GM12878 (cell line): ENCODE results near the gene GPR6. TPM values are rescaled to one million over a fixed set of nuclear protein-coding genes. Genes with fewer than 3 reads are reported as not detected.

ENCODE experiments used
- ATAC-seq: fragments of 200-7000 bp; cut with Tn5 transposase; 3 replicates; pipeline ENCODE4 v1.9.1; 2020; ENCODE audit warnings: mild to moderate bottlenecking, moderate library complexity
- BruUV-seq: library from RNA; stranded (reverse); fragments of 400-500 nt; replicated peaks from 2 replicates; lab custom pipeline; 2021; lab: Mats Ljungman, UMichigan
- CTCF ChIA-PET: fragments of 300-600 bp; sonication (Branson Sonifier 250); formaldehyde crosslinking; extraction: SDS; loops from one replicate; lab custom pipeline; 2021; ENCODE audit warnings: inconsistent platforms; lab: Yijun Ruan, JAX
- POLR2A ChIA-PET: fragments of 350-600 bp; formaldehyde crosslinking; extraction: SDS; loops from one replicate; lab custom pipeline; 2021; ENCODE audit warnings: inconsistent platforms; lab: Charles Lee
- RAD21 ChIA-PET: fragments of 300-600 bp; sonication (Branson Sonifier 250); formaldehyde crosslinking; loops from one replicate; lab custom pipeline; 2023; ENCODE audit warnings: antibody characterized with exemption; ENCODE audit not compliant: unreplicated experiment; lab: Charles Lee
- SMC1A ChIA-PET: fragments of 300-600 bp; sonication (Branson Sonifier 250); formaldehyde crosslinking; loops from one replicate; lab custom pipeline; 2023; ENCODE audit not compliant: unreplicated experiment, uncharacterized antibody; lab: Charles Lee
- DNase-seq: peaks from one replicate; pipeline ENCODE4 v3.0.0-alpha.2; 2011; ENCODE audit warnings: low read depth, low spot score
- FAIRE-seq: peaks from 3 replicates; lab custom pipeline; 2011; peaks lifted over from hg19 to GRCh38; lab: Jason Lieb, UNC
- H2AFZ ChIP-seq: 2 replicates; pipeline ENCODE4 v1.6.0; 2011; ENCODE audit warnings: low read depth, low read length, control low read depth; ENCODE audit not compliant: control insufficient read depth
- H3K27ac ChIP-seq: 2 replicates; pipeline ENCODE4 v1.5.1; 2011; ENCODE audit warnings: control low read depth; ENCODE audit not compliant: control insufficient read depth, insufficient read depth
- H3K27me3 ChIP-seq, 2 experiments: replicated peaks in 1 of 2; 2 replicates each; pipeline versions ENCODE4 v1.6.0 to v1.6.1; 2011; ENCODE audit warnings: low read length in 1 of 2; ENCODE audit not compliant: control insufficient read depth in 2 of 2, insufficient read depth in 2 of 2
- H3K36me3 ChIP-seq, 2 experiments: 2 replicates each; pipeline ENCODE4 v1.5.1; 2011; ENCODE audit warnings: low read length in 1 of 2; ENCODE audit not compliant: control insufficient read depth in 2 of 2, insufficient read depth in 2 of 2
- H3K4me1 ChIP-seq: 2 replicates; pipeline ENCODE4 v1.6.1; 2011; ENCODE audit warnings: mild to moderate bottlenecking, low read length, moderate library complexity, mixed read lengths; ENCODE audit not compliant: control insufficient read depth, insufficient read depth
- H3K4me2 ChIP-seq: 2 replicates; pipeline ENCODE4 v1.6.0; 2011; ENCODE audit warnings: control low read depth; ENCODE audit not compliant: control insufficient read depth, insufficient read depth
- H3K4me3 ChIP-seq: fragments of 200-600 bp; sonication (generic); 2 replicates; pipeline ENCODE4 v1.5.1; 2016
- H3K79me2 ChIP-seq: 2 replicates; pipeline ENCODE4 v1.6.0; 2011; ENCODE audit warnings: low read length; ENCODE audit not compliant: control insufficient read depth, insufficient read depth
- H3K9ac ChIP-seq: 2 replicates; pipeline ENCODE4 v1.8.0; 2011; ENCODE audit warnings: low read length, control low read depth, mixed read lengths; ENCODE audit not compliant: control insufficient read depth, insufficient read depth
- H3K9me3 ChIP-seq: replicated peaks from 3 replicates; pipeline ENCODE4 v1.5.1; 2011; ENCODE audit warnings: mild to moderate bottlenecking, low read length; ENCODE audit not compliant: control insufficient read depth, insufficient read depth
- H4K20me1 ChIP-seq: 2 replicates; pipeline ENCODE4 v1.6.0; 2011; ENCODE audit not compliant: control insufficient read depth, insufficient read depth
- ASH2L ChIP-seq: fragments of 300-600, 200-600 bp; sonication (generic); IDR thresholded peaks from 2 replicates; pipeline ENCODE4 v1.6.1; 2017; ENCODE audit warnings: low read depth, mild to moderate bottlenecking, borderline replicate concordance
- ATF3 ChIP-seq: IDR thresholded peaks from 2 replicates; pipeline ENCODE4 v1.6.1; 2011; ENCODE audit warnings: low read depth, mild to moderate bottlenecking, low read length, moderate library complexity, borderline replicate concordance; ENCODE audit errors: extremely low read depth
- BACH1 ChIP-seq: fragments of 450-650 bp; IDR thresholded peaks from 2 replicates; pipeline ENCODE4 v1.6.1; 2017; ENCODE audit warnings: mild to moderate bottlenecking, borderline replicate concordance
- BCLAF1 ChIP-seq: fragments of 450-650 bp; IDR thresholded peaks from 2 replicates; pipeline ENCODE4 v1.6.1; 2017; ENCODE audit warnings: antibody characterized with exemption, mild to moderate bottlenecking, moderate library complexity
- E2F8 ChIP-seq: fragments of 450-650 bp; IDR thresholded peaks from 2 replicates; pipeline ENCODE4 v1.6.1; 2018; ENCODE audit warnings: mild to moderate bottlenecking, low read depth, moderate library complexity; ENCODE audit not compliant: partially characterized antibody
- ELK1 ChIP-seq: IDR thresholded peaks from 2 replicates; pipeline ENCODE4 v1.6.1; 2012; ENCODE audit warnings: low read depth, low read length, improper control_type of control experiment
- ESRRA ChIP-seq: IDR thresholded peaks from 2 replicates; pipeline ENCODE4 v1.6.1; 2012; ENCODE audit warnings: mild to moderate bottlenecking, low read length, improper control_type of control experiment
- HDAC2 ChIP-seq: fragments of 200-600 bp; sonication (generic); IDR thresholded peaks from 2 replicates; pipeline ENCODE4 v1.6.1; 2017
- HDGF ChIP-seq: fragments of 450-650 bp; IDR thresholded peaks from 2 replicates; pipeline ENCODE4 v1.6.1; 2016; ENCODE audit warnings: antibody characterized with exemption
- MYB ChIP-seq: fragments of 150-350 bp; IDR thresholded peaks from 2 replicates; pipeline ENCODE4 v1.6.1; 2014; ENCODE audit warnings: mild to moderate bottlenecking, low read depth, low read length, borderline replicate concordance
- MYC ChIP-seq: IDR thresholded peaks from 2 replicates; pipeline ENCODE4 v1.6.1; 2011; ENCODE audit warnings: mild to moderate bottlenecking, low read length, moderate library complexity, inconsistent platforms; ENCODE audit not compliant: insufficient read depth, insufficient replicate concordance, insufficient read length, severe bottlenecking
- PML ChIP-seq: IDR thresholded peaks from 2 replicates; pipeline ENCODE4 v1.6.1; 2012; ENCODE audit warnings: low read length, inconsistent platforms
- POLR2A ChIP-seq: IDR thresholded peaks from 2 replicates; pipeline ENCODE4 v1.6.1; 2011; ENCODE audit warnings: low read depth, mild to moderate bottlenecking, low read length
- RB1 ChIP-seq: fragments of 450-650 bp; formaldehyde crosslinking; IDR thresholded peaks from 2 replicates; pipeline ENCODE4 v1.6.1; 2017; ENCODE audit warnings: mild to moderate bottlenecking, borderline replicate concordance
- RUNX3 ChIP-seq: IDR thresholded peaks from 2 replicates; pipeline ENCODE4 v1.6.1; 2012; ENCODE audit warnings: low read length, inconsistent platforms
- SMAD5 ChIP-seq: IDR thresholded peaks from 2 replicates; pipeline ENCODE4 v1.6.1; 2016; ENCODE audit warnings: antibody characterized with exemption, low read depth
- TCF3 ChIP-seq: IDR thresholded peaks from 2 replicates; pipeline ENCODE4 v1.6.1; 2012; ENCODE audit warnings: low read depth, mild to moderate bottlenecking, low read length, borderline replicate concordance; ENCODE audit not compliant: insufficient read depth
- WGBS: methylation state at CpG from one replicate; pipeline ENCODE4 v1.1.6; 2016; ENCODE audit warnings: low lambda C conversion rate; ENCODE audit not compliant: insufficient replicate concordance, insufficient coverage; ENCODE audit errors: missing lambda C conversion rate; 5-methylcytosine and 5-hydroxymethylcytosine counted together
- in situ Hi-C: fragments of 300-500 bp; cut with MboI; formaldehyde crosslinking; loops from 9 replicates; pipeline ENCODE4 v1.14.3; 2018; ENCODE audit warnings: mixed read lengths
- intact Hi-C: fragments of 100-400 bp; cut with micrococcal nuclease; formaldehyde crosslinking; loops from one replicate; pipeline ENCODE4 v1.14.2; 2022; ENCODE audit not compliant: unreplicated experiment
- polyA plus RNA-seq, 11 experiments: library from polyadenylated mRNA; depleted of rRNA in 4 of 11; unstranded in 6 of 11; stranded (reverse) in 5 of 11; fragments of >200 nt; fragmentation: Nextera tagmentation in 4 of 11; fragmentation: Illumina TruSeq in 1 of 11; extraction: Ambion mirVana in 4 of 11; extraction: Trizol in 1 of 11; gene quantifications; 1 replicate in 1 of 11; 2 replicates in 10 of 11; pipeline versions ENCODE4 v1.2.1 to v1.2.3, GENCODE V29; 2011 to 2016; ENCODE audit warnings: inconsistent platforms in 2 of 11, missing spikeins in 2 of 11, low read depth in 1 of 11
- total RNA-seq, 4 experiments: library from RNA; depleted of rRNA in 3 of 4; stranded (reverse); fragments of >200 nt in 3 of 4; fragmentation: Illumina TruSeq in 1 of 4; extraction: Trizol in 1 of 4; gene quantifications; 2 replicates each; pipeline versions ENCODE4 v1.2.1 to v1.2.3, GENCODE V29; 2013 to 2021

Gene GPR6
- total and polyA plus RNA-seq, 10 of the 15 experiments (the other 5 are each of a cell fraction or from before 2014, with no cell fraction given), result not detected

GRCh38 chr6:110017946-110018345 lies 39.8 kb downstream of the GPR6 start (continued):
- TF ChIP-seq ELK1, result no peak
- no peak for TF ChIP-seq HDGF
- TF ChIP-seq ESRRA, result no peak
- no peak for TF ChIP-seq ATF3
- no peak for TF ChIP-seq POLR2A
- TF ChIP-seq BACH1, result no peak
- no peak for TF ChIP-seq RUNX3

GRCh38 chr6:110018486-110018885 lies 40.4 kb downstream of the GPR6 start:
- Histone ChIP-seq H3K36me3 (no peaks in the 10 kb centered on the region), H3K4me3 (no peak overlapping the region), H3K4me1 (no peaks in the 10 kb centered on the region; the same call in 1 of the 2 replicates), H3K9me3 (no peaks in the 10 kb centered on the region), H3K79me2 (no peaks in the 10 kb centered on the region), H3K27me3 (no peaks in the 10 kb centered on the region; a peak in 1 of 4 replicates), H3K27ac (no peak overlapping the region), H3K4me2 (no peak overlapping the region), H4K20me1 (no peaks in the 10 kb centered on the region), H2AFZ (no peak overlapping the region), H3K9ac (no peak overlapping the region)
- FAIRE-seq (no peak), DNase-seq (no peak), ATAC-seq (no peak)
- intact Hi-C loops, result no loop called here
- in situ Hi-C loops, result no loop called here
- 27% methylated on average over 5 of the region's 5 CpGs for WGBS
- RAD21 ChIA-PET, result no interaction called here
- no TSS peak for BruUV-seq
- CTCF ChIA-PET, result interaction anchor here (3.0 kb wide), 1 partner anchor 21 kb away, joined by 16 read pairs; no protein-coding TSS in a partner anchor
- POLR2A ChIA-PET, result interaction anchor here (0.5 kb wide), 1 partner anchor 391 kb away, joined by 4 read pairs; no protein-coding TSS in a partner anchor
- SMC1A ChIA-PET, result no interaction called here
- TF ChIP-seq RB1 (no peak), E2F8 (no peak), HDAC2 (no peak), TCF3 (no peak), ASH2L (no peak), RUNX3 (no peak), MYB (no peak), BACH1 (no peak), PML (no peak), MYC (no peak), BCLAF1 (no peak), SMAD5 (no peak)
